ENCODE data around the gene ARID3A. TPM values are rescaled to one million over a fixed set of nuclear protein-coding genes. Genes with fewer than 3 reads are reported as not detected.
"Not testable (repeated sequence)": the region's sequence is repeated elsewhere in the genome, so short reads cannot be mapped to it uniquely, and the experiment has no call there.

Gene ARID3A
- total RNA-seq, 1 experiment from 2014 or later: 239 TPM

- Mint-ChIP-seq H3K4me3 (ENCODE audit: unreplicated experiment) (no peak overlapping the region), H3K27me3 (ENCODE audit: insufficient read depth, unreplicated experiment) (no peaks in the 10 kb centered on the region), H3K9me3 (ENCODE audit: unreplicated experiment) (no peaks in the 10 kb centered on the region), H3K4me1 (ENCODE audit: low read depth, unreplicated experiment) (no peaks in the 10 kb centered on the region), H3K27ac (ENCODE audit: unreplicated experiment) (no peak overlapping the region), H3K36me3 (ENCODE audit: insufficient read depth, unreplicated experiment) (peaks cover 53% of the 10 kb centered on the region)
- TF ChIP-seq CTCF (IDR thresholded peaks at IDR 0.05; ENCODE audit: insufficient read depth in 1 of 2, low read depth in 1 of 2, low read length in 1 of 2, severe bottlenecking in 1 of 2, unreplicated experiment in 1 of 2): no peak
- Histone ChIP-seq H3K36me3 (ENCODE audit: control insufficient read depth, insufficient read depth, low read length) (peaks cover 1% of the 10 kb centered on the region; the same call in 1 of the 2 replicates), H3K9me3 (no peaks in the 10 kb centered on the region), H3K4me3 (ENCODE audit: low read depth, low read length) (no peak overlapping the region), H3K27me3 (replicated peaks; ENCODE audit: control insufficient read depth, insufficient read depth, low read length) (no peaks in the 10 kb centered on the region), H3K4me1 (no peaks in the 10 kb centered on the region)
- ChIA-PET CTCF (no interaction called here), POLR2A (no interaction called here)
- DNase-seq: no peak
- intact Hi-C loops (cut with micrococcal nuclease; ENCODE audit: unreplicated experiment): no loop called here
- BruUV-seq (replicated peaks): no TSS peak
Observed at GRCh38 chr19:876780-877314, 49.0 kb upstream of the ARID3A start.

- DNase-seq; H3K4me1 ChIP-seq; POLR2A ChIA-PET; H3K27me3 Mint-ChIP-seq (ENCODE audit: insufficient read depth, unreplicated experiment); H3K4me3 Mint-ChIP-seq (ENCODE audit: unreplicated experiment); H3K4me3 ChIP-seq (ENCODE audit: low read depth, low read length); BruUV-seq (replicated peaks); H3K9me3 Mint-ChIP-seq (ENCODE audit: unreplicated experiment); intact Hi-C loops (cut with micrococcal nuclease; ENCODE audit: unreplicated experiment); H3K27ac Mint-ChIP-seq (ENCODE audit: unreplicated experiment); H3K36me3 ChIP-seq (ENCODE audit: control insufficient read depth, insufficient read depth, low read length); H3K4me1 Mint-ChIP-seq (ENCODE audit: low read depth, unreplicated experiment); H3K9me3 ChIP-seq; CTCF ChIA-PET; H3K27me3 ChIP-seq (replicated peaks; ENCODE audit: control insufficient read depth, insufficient read depth, low read length): not testable (repeated sequence)
- peaks cover 48% of the 10 kb centered on the region for H3K36me3 Mint-ChIP-seq (ENCODE audit: insufficient read depth, unreplicated experiment)
Observed at GRCh38 chr19:877992-878660, 47.7 kb upstream of the ARID3A start.

- intact Hi-C loops (cut with micrococcal nuclease; ENCODE audit: unreplicated experiment); H3K27me3 ChIP-seq (replicated peaks; ENCODE audit: control insufficient read depth, insufficient read depth, low read length); H3K4me1 Mint-ChIP-seq (ENCODE audit: low read depth, unreplicated experiment); H3K4me3 ChIP-seq (ENCODE audit: low read depth, low read length); DNase-seq; POLR2A ChIA-PET; BruUV-seq (replicated peaks); H3K9me3 ChIP-seq; H3K4me1 ChIP-seq; H3K36me3 ChIP-seq (ENCODE audit: control insufficient read depth, insufficient read depth, low read length); H3K27me3 Mint-ChIP-seq (ENCODE audit: insufficient read depth, unreplicated experiment); H3K9me3 Mint-ChIP-seq (ENCODE audit: unreplicated experiment); H3K4me3 Mint-ChIP-seq (ENCODE audit: unreplicated experiment): not testable (repeated sequence)
- CTCF ChIA-PET: interaction anchor here (0.7 to 1.0 kb wide), 2 partner anchors 103 to 106 kb away, joined by 3 to 4 read pairs; no protein-coding TSS in a partner anchor
- peak overlapping the region; percentile 39 for H3K27ac Mint-ChIP-seq (ENCODE audit: unreplicated experiment)
- H3K36me3 Mint-ChIP-seq (ENCODE audit: insufficient read depth, unreplicated experiment): peaks cover 49% of the 10 kb centered on the region
Observed at GRCh38 chr19:878751-879561, 46.9 kb upstream of the ARID3A start.
